Raji (cell line): ENCODE results near the gene LRRC26.
A peak's percentile ranks its signal among the peaks of the same experiment; 100 is the strongest.

Experiments used
- POLR2A ChIP-seq: IDR thresholded peaks from 2 replicates; pipeline ENCODE4 v1.6.1; 2011; ENCODE audit warnings: low read depth, low read length, control low read depth; ENCODE audit not compliant: insufficient read depth

Gene LRRC26

GRCh38 chr9:137178201-137178938 is 8.5 kb upstream of the LRRC26 start:
- no peak for TF ChIP-seq POLR2A

GRCh38 chr9:137176302-137177182 is 6.7 kb upstream of the LRRC26 start:
- no peak for TF ChIP-seq POLR2A

GRCh38 chr9:137175345-137175961 is 5.6 kb upstream of the LRRC26 start:
- TF ChIP-seq POLR2A = no peak

- TF ChIP-seq POLR2A = no peak
Measured at GRCh38 chr9:137174722-137175293, 5.0 kb upstream of the LRRC26 start.

GRCh38 chr9:137173796-137174664 is 4.2 kb upstream of the LRRC26 start:
- no peak for TF ChIP-seq POLR2A

- no peak for TF ChIP-seq POLR2A
Measured at GRCh38 chr9:137172901-137173795, 3.3 kb upstream of the LRRC26 start.

- no peak for TF ChIP-seq POLR2A
Measured at GRCh38 chr9:137171149-137171900, 1.5 kb upstream of the LRRC26 start.

GRCh38 chr9:137170486-137171148 is 766 bp upstream of the LRRC26 start:
- no peak for TF ChIP-seq POLR2A

GRCh38 chr9:137168904-137169856 is 671 bp downstream of the LRRC26 start:
- TF ChIP-seq POLR2A = 0 out of 2 replicates have a peak, but pooled peaks have one; percentile 33

- TF ChIP-seq POLR2A = no peak
Measured at GRCh38 chr9:137168573-137168903, 1.3 kb downstream of the LRRC26 start.
